ENCODE measurements around the gene SLC35G3. TPM values are rescaled to one million over a fixed set of nuclear protein-coding genes. Genes with fewer than 3 reads are reported as not detected.
"Not testable (repeated sequence)": the region's sequence is repeated elsewhere in the genome, so short reads cannot be mapped to it uniquely, and the experiment has no call there.

Gene SLC35G3
- total RNA-seq, 1 experiment from 2014 or later = not detected

DNA sequence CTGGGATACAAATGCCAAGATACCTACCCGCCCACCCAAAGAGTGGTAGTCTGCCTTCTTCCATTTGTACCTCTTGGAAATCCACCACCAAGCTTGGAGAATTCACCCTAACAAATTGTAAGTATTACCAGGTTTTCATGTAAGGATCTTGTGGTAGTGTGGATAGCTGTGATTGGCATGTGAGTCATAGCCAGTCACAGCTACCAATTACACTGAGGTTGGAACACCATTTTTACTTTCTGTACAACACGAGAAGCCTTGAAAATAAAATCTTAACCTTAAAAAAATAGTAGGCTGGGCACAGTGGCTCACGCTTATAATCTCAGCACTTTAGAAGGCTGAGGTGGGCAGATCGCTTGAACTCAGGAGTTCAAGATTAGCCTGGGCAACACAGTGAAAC lies 18.5 kb upstream of the SLC35G3 start:
- DNase-seq (ENCODE audit: low read depth) = peak; percentile 32

DNA sequence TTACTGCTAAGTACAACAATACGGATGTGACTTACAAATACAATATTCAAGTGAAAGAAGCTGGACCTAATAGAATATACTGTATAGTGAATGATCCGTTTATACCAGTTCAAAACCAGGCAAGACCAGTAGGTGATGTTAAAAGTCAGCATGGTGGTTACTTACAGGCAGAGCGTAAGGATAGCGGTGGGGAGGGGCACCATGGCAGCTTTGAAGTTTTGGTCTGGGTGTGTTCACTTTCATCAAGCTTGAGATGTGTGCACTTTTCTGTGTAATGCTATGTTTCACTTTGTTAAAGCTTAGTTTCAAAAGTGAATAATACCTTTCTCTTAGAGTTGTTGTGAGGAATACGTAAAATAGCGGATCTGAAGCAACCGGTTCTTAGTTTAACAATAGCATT lies 16.5 kb upstream of the SLC35G3 start:
- DNase-seq (ENCODE audit: low read depth) = no peak

DNA sequence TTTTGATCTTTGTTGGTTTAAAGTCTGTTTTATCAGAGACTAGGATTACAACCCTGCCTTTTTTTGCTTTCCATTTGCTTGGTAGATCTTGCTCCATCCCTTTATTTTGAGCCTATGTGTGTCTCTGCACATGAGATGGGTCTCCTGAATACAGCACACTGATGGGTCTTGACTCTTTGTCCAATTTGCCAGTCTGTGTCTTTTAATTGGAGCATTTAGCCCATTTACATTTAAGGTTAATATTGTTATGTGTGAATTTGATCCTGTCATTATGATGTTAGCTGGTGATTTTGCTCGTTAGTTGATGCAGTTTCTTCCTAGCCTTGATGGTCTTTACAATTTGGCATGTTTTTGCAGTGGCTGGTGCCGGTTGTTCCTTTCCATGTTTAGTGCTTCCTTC lies 8.4 kb upstream of the SLC35G3 start:
- not testable (repeated sequence) for DNase-seq (ENCODE audit: low read depth)

DNA sequence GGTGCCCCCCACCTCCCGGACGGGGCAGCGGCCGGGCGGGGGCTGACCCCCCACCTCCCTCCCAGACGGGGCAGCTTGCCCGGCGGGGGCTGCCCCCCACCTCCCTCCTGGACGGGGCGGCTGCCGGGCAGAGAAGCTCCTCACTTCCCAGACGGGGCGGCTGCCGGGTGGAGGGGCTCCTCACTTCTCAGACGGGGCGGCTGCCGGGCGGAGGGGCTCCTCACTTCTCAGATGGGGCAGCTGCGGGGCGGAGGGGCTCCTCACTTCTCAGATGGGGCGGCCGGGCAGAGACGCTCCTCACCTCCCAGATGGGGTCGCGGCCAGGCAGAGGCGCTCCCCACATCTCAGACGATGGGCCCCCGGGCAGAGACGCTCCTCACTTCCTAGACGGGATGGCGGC lies 869 bp upstream of the SLC35G3 start:
- not testable (repeated sequence) for DNase-seq (ENCODE audit: low read depth)

DNA sequence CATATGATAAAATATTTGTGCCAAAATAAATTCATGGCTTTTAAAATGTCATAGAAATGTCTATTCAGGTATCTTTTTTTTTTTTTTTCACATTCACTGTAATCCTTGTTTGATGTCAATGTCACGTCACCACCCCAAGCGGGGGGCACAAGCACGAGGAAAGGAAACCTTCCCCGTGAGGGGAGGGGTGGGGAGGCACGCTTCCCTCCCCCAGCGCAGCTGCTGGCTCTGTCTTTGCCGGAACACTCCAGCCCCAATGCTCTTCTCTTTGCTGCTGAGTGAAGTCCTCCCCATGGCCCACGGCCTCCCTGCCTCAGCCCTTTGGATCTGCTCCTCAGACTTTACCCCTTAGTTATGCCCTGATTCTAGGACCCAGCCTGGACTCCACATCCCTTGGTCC lies 1.5 kb downstream of the SLC35G3 start:
- no peak for DNase-seq (ENCODE audit: low read depth)

DNA sequence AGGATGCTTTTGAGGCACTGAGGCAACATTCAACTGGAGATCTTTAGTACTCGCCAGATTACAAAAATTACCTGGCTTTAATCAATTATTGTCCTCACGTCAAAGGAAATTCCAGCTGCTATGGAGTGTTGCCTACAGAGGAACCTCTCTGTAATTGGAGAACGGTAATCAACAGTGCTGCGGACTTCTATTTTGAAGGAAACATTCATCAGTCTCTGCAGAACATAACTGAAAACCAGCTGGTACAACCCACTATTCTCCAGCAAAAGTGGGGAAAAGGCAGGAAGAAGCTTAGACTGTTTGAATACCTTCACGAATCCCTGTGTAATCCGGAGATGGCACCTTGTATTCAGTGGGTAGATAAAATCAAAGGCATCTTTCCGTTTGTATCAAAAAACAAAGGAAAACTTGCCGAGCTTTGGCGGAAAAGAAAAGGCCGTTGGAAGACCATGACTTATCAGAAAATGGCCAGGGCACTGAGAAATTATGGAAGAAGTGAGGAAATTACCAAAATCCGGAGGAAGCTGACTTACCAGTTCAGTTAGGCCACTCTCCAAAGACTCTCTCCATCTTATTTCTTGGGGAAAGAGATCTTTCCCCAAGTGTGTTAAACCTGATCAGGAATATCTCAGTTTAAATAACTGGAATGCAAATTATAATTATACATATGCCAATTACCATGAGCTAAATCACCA lies 3.0 kb downstream of the SLC35G3 start:
- no peak for DNase-seq (ENCODE audit: low read depth)

DNA sequence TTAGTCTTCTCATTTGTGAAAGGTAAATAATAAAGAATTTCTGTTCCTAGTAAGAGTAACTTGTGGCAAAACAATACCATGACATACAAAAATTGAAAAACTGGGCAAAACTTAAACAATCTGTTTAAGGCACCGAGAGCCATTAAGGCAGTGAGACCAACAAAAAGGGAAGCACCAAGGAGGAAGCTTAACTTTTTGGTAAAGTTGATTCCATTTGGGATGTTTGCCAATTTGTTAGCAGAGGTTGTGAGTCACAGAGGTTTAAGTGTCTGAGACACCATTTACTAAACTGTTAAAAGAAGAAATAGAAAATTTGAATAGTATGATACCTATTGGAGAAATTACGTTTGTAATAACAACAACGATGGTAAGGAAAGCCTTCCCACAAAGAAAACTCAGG lies 4.9 kb downstream of the SLC35G3 start:
- peak; percentile 51 for DNase-seq (ENCODE audit: low read depth)

DNA sequence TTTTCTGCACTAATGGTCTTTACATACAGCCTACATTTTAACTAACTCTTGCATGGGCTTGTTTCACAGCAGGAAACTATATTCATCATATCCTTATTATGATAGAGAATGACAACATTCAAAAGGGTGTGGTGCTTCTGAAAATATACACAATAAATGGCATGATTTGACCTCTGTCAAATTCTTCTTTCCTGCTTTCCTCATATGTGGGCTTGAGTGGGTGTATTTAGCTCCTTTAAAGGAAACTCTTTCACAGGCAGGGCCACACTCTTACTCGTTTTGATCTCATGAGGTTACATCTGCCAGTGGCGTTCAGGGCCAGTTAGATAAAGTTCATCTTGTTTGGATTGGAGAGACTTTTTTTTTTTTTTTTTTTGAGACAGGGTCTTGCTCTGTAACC lies 6.1 kb downstream of the SLC35G3 start:
- no peak for DNase-seq (ENCODE audit: low read depth)

DNA sequence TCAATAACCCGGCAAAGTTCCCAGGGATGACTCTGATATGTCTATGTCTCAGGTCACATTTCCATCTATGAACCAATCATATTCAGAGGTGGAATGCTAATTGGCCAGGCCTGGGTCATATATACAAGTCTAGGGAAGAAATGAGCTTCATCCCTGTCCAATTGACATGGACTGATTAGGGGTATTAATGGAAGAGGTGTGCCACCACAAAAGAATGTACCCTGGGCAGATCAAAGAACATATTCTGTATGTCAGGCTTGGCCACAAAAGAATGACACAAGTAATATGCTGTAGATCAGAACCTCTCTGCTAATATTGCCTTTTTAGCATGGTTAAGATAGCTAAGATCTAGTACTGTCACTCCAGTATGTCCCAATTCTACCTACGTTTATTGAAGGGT lies 6.7 kb downstream of the SLC35G3 start:
- no peak for DNase-seq (ENCODE audit: low read depth)

DNA sequence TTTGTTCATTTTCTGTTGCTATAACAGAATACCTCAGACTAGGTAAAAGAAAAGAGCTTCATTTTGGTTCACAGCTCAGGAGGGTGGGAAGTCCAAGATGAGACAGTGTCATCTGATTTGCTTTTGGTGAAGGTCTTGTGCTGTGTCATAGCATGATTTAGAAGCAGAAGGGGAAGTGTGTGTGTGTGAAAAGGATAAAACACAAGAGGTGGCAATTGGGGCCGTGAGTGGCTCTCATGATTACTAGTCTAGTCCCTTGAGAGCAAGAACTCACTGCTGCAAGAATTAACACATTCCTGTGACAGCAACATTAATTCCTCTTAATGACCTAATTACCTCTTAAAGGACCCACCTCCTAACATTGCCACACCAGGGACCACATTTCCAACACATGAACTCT lies 8.3 kb downstream of the SLC35G3 start:
- DNase-seq (ENCODE audit: low read depth) = no peak

DNA sequence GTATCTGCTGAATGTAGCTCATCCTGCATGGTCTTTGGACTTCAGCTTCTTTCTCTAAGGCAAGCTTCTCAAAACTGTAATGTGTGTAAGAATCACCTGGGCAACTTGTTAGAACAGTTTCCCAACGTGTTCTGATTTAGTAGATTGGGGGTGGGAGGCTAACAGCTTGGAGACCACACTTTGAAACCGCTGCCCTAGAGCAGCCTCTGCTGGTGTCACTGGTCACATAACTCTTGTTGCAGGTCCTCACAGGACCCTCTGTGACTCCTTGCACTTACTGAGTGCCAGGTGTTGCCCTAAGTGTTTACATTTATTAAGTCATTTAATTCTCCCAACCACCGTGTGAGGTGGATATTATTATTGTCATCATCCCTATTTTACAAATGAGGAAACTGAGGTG lies 9.9 kb downstream of the SLC35G3 start:
- DNase-seq (ENCODE audit: low read depth) = no peak

DNA sequence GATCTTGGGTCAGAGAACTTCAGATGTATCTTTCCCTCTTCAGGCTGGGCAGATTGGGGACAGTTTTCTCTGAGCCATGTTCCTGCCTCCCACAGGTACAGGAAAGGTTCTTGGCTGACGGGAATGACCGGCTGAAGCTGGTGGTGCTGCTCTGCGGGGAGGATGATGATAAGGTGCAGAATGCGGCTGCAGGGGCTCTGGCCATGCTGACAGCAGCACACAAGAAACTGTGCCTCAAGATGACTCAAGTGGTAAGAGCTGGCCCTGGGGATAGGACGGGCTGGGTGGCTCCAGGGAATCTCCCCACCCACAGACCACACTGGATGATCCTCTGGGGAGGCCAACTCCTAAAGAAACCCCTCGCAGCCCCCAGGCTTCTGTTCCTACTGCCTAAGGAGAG lies 10.9 kb downstream of the SLC35G3 start:
- peak; percentile 32 for DNase-seq (ENCODE audit: low read depth)

DNA sequence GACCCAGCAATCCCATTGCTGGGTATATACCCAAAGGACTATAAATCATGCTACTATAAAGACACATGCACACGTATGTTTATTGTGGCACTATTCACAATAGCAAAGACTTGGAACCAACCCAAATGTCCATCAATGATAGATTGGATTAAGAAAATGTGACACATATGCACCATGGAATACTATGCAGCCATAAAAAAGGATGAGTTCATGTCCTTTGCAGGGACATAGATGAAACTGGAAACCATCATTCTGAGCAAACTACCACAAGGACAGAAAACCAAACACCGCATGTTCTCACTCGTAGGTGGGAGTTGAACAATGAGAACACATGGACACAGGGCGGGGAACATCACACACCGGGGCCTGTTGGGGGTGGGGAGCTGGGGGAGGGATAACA lies 14.8 kb downstream of the SLC35G3 start:
- not testable (repeated sequence) for DNase-seq (ENCODE audit: low read depth)

DNA sequence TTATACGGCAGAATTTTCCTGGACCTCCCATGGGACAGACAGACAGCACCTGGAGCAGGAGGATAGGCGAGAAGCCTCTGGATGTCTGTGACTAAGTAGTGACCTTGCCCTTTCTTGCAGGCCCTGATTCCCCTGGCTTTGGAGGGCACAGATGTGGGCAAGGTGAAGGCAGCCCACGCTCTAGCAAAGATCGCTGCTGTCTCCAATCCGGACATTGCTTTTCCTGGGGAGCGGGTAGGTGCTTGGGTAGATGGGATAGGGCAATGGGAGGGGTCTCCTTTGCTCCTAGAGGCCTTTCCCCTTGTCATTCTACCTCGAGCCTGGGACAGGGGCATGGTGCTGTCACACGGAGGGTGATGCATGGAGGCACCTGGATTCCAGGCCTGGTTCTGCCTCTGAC lies 17.3 kb downstream of the SLC35G3 start:
- DNase-seq (ENCODE audit: low read depth) = no peak

DNA sequence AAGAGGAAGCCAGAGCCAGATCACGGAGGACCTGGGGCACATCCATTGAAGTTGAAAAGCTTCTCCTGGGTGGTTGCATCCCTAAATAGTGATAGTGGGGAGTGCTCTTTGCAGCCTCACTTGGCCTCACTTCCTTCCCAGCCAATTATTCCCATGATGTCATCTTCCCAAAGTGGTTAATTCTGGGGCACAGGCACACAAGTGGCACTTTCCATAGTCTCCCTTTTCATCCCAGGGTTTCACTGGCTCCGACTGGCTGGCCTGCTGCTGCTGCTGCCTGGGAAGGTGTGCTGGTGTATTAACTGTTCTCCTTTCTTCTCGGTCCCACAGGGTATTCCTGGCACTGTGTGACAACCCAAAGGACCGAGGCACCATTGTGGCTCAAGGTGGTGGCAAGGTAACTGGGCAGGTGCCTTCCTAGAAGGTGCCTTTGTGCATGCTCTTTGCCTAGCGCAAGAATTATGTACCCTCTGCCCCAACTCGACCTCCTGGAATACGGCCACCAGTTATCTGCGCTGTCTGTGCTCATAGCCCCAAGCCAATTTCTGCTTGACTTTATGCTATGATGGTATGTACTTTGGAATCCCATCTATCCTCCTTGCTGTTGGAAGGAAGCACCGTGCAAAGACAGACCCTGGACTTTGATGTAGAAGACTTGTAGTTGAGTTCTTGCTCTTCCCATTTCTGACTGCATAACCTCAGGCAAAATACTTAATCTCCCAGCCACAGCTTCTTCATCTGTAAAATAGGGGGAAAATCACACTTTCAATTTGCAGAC lies 18.4 kb downstream of the SLC35G3 start:
- no peak for DNase-seq (ENCODE audit: low read depth)

DNA sequence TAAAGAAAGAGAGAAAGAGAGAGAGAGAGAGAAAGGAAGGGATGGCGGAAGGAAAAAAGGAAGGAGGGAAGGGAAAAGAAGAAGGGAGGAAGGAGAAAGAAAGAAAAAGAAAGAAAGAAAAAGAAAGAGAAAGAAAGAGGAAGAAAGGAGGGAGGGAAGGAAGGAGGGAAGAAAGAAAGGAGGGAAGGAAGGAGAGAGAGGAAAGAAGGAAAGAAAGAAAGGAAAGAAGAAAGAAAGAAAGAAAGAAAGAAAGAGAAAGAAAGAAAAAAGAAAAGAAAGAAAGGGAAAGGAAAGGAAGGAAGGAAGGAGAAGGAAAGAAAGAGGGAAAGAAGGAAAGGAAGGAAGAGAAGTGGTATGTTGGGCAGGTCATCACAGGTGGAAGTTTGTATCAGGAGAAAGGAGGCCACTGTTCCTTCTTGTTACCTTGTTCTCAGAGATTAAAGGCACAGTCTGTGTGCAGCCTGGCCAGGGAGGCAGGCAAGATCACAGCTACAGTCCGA lies 19.3 kb downstream of the SLC35G3 start:
- no peak for DNase-seq (ENCODE audit: low read depth)

DNA sequence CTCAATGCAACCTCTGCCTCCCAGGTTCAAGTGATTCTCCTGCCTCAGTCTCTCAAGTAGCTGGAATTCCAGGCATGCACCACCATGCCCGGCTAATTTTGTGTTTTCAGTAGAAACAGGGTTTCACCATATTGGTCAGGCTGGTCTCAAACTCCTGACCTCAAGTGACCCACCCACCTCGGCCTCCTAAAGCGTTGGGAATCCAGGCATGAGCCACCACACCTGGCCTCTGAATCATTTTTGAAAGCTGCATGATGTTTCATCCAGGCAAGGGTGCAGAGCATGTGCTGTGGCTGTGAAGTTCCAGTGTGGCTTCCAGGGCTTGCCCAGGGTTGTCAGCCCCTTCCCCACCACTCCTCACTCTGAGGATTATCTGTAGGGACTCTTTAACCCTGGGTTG lies 21.9 kb downstream of the SLC35G3 start:
- not testable (repeated sequence) for DNase-seq (ENCODE audit: low read depth)

DNA sequence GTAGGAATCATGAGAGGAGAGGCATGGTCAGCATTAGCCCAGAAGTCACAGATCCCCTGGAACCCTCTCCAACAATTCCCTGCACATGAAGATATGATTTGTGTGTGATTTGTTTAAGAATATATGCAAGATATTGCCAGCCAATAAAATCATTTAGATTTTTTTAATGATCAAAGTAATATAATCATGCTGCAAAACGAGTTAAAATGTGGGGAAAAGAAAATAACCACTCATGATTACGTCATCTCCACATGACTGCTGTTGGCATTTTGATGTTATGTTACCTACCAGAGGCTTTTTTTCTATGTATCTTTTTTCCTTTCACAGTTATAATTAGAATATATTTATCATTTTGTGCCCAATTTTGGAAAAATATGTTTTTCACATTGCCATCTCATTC lies 22.4 kb downstream of the SLC35G3 start:
- peak; percentile 25 for DNase-seq (ENCODE audit: low read depth)

DNA sequence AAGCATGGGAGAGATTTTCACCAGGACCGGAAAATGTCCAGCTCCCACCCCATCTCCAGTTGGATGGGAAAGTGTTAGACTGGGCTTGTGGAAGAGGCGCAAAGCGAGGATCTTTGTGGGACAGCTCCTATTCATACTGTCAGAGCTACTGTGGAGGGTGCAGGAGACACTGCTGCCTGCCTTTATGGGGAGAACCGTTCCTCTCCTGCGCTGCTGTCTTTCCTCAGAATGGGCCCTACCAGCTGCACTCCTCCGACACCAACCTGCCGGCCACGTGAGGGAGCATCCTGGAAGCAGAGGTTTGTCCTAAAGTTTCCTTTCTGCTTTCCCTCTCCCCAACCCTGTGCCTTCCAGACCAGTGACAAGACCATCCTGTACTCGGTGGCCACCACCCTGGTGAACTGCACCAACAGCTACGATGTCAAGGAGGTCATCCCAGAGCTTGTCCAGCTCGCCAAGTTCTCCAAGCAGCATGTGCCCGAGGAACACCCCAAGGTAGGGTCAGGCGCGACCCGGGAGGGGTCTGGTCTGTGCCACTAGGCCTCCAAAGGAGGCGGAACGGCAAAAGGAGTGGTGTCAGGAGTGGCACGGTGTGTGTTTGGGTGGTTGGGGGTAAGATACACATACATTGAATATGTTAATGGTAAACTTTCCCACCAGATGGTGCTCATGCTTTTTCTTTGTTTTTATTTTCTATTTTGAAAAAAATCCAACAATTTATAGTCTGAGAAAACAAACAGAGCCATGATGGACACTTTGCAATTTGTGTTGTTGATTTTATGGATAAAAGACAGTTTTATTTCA lies 23.0 kb downstream of the SLC35G3 start:
- peak; percentile 36 for DNase-seq (ENCODE audit: low read depth)

DNA sequence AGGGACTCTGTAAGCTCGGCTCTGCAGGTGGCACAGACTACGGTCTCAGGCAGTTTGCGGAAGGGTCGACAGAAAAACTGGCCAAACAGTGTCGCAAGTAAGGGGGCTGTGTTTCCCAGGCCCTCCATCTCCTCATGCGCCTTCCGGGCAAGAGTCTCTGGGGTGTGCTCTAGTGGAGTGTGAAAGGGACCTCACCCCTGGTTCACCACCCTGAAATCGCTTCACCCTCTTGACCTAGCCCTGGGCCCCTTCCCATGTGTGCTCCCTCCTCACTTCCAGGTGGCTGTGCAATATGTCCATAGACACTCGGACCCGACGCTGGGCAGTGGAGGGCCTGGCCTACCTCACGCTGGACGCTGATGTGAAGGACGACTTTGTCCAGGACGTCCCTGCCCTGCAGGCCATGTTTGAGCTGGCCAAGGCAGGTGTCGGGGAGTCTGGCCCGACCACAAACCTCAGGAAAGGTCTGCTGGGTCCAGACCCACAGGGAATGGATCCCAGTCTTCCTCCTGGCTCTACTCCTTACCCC lies 24.3 kb downstream of the SLC35G3 start:
- no peak for DNase-seq (ENCODE audit: low read depth)

DNA sequence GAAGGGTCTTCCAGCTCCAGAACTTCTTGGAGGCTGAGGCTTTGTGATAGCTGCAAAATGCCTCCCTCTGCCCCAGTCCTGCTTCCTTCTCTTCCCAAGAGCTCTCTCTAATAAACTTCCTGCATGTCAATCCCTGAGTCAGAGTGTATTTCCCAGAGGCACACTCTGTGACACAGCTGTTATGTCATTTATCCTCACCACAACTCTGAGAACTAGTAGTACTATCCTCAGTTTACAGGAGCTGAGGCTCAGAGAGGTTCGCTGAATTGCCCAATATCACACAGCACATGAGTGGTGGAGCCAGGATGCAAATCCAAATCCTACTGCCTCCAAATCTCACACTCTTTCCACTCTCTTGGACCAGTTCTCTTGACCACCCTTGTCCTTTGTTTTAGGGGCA lies 26.5 kb downstream of the SLC35G3 start:
- peak; percentile 79 for DNase-seq (ENCODE audit: low read depth)

DNA sequence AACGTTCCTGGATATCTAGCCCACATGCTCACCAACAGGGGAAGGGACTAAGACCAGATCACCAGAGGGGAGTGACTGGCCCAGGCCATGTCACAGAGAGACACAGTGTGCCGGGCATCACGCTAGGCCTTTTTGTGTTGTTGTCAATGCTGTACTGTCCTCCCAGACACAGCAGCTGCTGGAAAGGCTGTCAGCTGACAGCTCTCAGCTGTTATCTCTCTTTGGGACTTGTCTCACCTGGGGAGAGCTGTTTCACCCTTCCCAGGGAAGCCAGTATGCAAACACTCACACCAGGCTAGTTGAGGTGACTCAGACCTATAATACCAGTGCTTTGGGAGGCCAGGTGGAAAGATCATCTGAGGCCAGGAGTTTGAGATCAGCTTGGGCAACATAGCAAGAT lies 27.1 kb downstream of the SLC35G3 start:
- peak; percentile 40 for DNase-seq (ENCODE audit: low read depth)
